ENCODE data around the gene C12orf57.

Gene C12orf57

DNA sequence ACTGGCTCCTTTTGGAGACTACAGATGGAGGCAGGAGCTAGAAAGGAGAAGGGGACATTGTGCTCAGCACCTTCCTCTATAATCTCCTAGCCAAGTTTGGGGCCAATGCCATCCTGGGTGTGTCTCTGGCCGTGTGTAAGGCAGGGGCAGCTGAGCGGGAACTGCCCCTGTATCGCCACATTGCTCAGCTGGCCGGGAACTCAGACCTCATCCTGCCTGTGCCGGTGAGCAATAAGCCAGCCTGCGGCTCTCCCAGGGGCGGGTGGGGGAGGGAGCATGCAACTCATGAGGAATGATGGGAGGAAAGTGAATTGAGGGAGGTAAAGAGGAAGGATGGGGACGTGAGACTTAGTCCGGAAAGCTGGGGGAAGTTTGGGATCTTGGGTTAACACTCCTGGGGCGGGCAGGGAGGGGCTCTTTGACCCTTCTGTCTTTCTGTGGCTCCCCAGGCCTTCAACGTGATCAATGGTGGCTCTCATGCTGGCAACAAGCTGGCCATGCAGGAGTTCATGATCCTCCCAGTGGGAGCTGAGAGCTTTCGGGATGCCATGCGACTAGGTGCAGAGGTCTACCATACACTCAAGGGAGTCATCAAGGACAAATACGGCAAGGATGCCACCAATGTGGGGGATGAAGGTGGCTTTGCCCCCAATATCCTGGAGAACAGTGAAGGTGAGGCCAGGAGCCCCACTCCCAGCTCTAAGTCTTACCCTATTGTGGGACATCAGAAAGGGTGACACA is 26.2 kb upstream of the C12orf57 start:
- Histone ChIP-seq H3K36me3 (ENCODE audit: control insufficient read depth in 4 of 4, insufficient read depth in 4 of 4, low read length in 3 of 4) (peaks cover 0 to 37% (median 10%) of the 10 kb centered on the region in 4 experiments), H3K27ac (ENCODE audit: insufficient read depth in 1 of 2, low read depth in 1 of 2, low read length in 2 of 2, poor library complexity in 1 of 2, severe bottlenecking in 2 of 2) (no peak overlapping the region), H3K4me1 (ENCODE audit: control extremely low read depth in 1 of 4, control insufficient read depth in 4 of 4, insufficient read depth in 4 of 4, low read length in 3 of 4) (peaks cover 0 to 27% (median 23%) of the 10 kb centered on the region in 4 experiments), H3K27me3 (replicated peaks in 2 of 5; ENCODE audit: control insufficient read depth in 4 of 5, insufficient read depth in 5 of 5, low read length in 4 of 5) (peaks cover 0 to 2% (median 0%) of the 10 kb centered on the region in 5 experiments), H3K9me3 (ENCODE audit: control extremely low read depth in 1 of 5, control insufficient read depth in 4 of 5, insufficient read depth in 2 of 5, low read depth in 1 of 5, low read length in 4 of 5) (no peaks in the 10 kb centered on the region), H3K4me3 (ENCODE audit: control insufficient read depth in 1 of 7, extremely low read depth in 1 of 7, insufficient read depth in 4 of 7, low read depth in 2 of 7, low read length in 6 of 7) (no peak overlapping the region)
- POLR2A ChIA-PET: no interaction called here
- CTCF ChIA-PET: interaction anchor here (0.6 to 1.7 kb wide), 9 partner anchors 8 to 1282 kb away, joined by 3 to 13 read pairs (median 4); partner anchors contain the start of gene SPSB2
- DNase-seq: no peak
- WGBS (ENCODE audit: insufficient coverage): 94% methylated on average over 9 of the region's 14 CpGs

DNA sequence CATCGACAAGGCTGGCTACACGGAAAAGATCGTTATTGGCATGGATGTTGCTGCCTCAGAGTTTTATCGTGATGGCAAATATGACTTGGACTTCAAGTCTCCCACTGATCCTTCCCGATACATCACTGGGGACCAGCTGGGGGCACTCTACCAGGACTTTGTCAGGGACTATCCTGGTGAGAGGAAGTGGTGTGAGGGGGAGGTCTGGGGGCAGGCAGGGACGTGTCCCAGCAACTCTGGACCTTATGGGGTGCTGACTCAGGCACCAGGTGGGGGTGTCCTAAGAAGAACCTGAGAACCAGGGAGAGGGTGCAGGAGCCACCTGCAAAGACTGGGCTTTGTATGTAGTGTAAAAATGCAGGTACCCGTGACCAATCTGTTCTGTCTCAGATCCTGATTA is 24.2 kb upstream of the C12orf57 start:
- Histone ChIP-seq H3K4me1 (ENCODE audit: control extremely low read depth in 1 of 4, control insufficient read depth in 4 of 4, insufficient read depth in 4 of 4, low read length in 3 of 4) (peaks cover 3 to 34% (median 23%) of the 10 kb centered on the region in 4 experiments), H3K27ac (ENCODE audit: insufficient read depth in 1 of 2, low read depth in 1 of 2, low read length in 2 of 2, poor library complexity in 1 of 2, severe bottlenecking in 2 of 2) (no peak overlapping the region), H3K4me3 (ENCODE audit: control insufficient read depth in 1 of 7, extremely low read depth in 1 of 7, insufficient read depth in 4 of 7, low read depth in 2 of 7, low read length in 6 of 7) (no peak overlapping the region), H3K9me3 (ENCODE audit: control extremely low read depth in 1 of 5, control insufficient read depth in 4 of 5, insufficient read depth in 2 of 5, low read depth in 1 of 5, low read length in 4 of 5) (no peaks in the 10 kb centered on the region), H3K36me3 (ENCODE audit: control insufficient read depth in 4 of 4, insufficient read depth in 4 of 4, low read length in 3 of 4) (peaks cover 0 to 39% (median 10%) of the 10 kb centered on the region in 4 experiments), H3K27me3 (replicated peaks in 2 of 5; ENCODE audit: control insufficient read depth in 4 of 5, insufficient read depth in 5 of 5, low read length in 4 of 5) (peaks cover 0 to 2% (median 0%) of the 10 kb centered on the region in 5 experiments)
- 100% methylated on average over 2 of the region's 7 CpGs for WGBS (ENCODE audit: insufficient coverage)
- ChIA-PET POLR2A (interaction anchor here (0.6 kb wide), 1 partner anchor 18 kb away, joined by 3 read pairs; no protein-coding TSS in a partner anchor), CTCF (interaction anchor here (1.2 to 9.1 kb wide), 5 partner anchors 9 to 189 kb away, joined by 3 to 124 read pairs (median 4); partner anchors contain the start of gene C1RL)
- DNase-seq: no peak

DNA sequence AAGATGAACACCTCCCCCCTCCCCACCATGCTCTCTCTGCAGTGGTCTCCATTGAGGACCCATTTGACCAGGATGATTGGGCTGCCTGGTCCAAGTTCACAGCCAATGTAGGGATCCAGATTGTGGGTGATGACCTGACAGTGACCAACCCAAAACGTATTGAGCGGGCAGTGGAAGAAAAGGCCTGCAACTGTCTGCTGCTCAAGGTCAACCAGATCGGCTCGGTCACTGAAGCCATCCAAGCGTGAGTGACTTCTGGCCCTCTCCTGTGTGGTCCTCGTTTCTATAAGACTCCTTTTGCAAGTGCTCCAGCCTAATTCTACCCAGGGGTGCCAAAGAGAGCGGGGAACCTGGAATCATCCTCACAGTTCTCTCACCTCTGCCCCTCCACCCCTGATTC is 22.3 kb upstream of the C12orf57 start:
- peaks cover 0 to 35% (median 10%) of the 10 kb centered on the region in 4 experiments for H3K36me3 ChIP-seq (ENCODE audit: control insufficient read depth in 4 of 4, insufficient read depth in 4 of 4, low read length in 3 of 4)
- CTCF ChIA-PET: interaction anchor here (0.7 to 9.1 kb wide), 7 partner anchors 9 to 49 kb away, joined by 3 to 124 read pairs (median 5); partner anchors contain the start of genes C12orf57, RNU7-1 and SPSB2

DNA sequence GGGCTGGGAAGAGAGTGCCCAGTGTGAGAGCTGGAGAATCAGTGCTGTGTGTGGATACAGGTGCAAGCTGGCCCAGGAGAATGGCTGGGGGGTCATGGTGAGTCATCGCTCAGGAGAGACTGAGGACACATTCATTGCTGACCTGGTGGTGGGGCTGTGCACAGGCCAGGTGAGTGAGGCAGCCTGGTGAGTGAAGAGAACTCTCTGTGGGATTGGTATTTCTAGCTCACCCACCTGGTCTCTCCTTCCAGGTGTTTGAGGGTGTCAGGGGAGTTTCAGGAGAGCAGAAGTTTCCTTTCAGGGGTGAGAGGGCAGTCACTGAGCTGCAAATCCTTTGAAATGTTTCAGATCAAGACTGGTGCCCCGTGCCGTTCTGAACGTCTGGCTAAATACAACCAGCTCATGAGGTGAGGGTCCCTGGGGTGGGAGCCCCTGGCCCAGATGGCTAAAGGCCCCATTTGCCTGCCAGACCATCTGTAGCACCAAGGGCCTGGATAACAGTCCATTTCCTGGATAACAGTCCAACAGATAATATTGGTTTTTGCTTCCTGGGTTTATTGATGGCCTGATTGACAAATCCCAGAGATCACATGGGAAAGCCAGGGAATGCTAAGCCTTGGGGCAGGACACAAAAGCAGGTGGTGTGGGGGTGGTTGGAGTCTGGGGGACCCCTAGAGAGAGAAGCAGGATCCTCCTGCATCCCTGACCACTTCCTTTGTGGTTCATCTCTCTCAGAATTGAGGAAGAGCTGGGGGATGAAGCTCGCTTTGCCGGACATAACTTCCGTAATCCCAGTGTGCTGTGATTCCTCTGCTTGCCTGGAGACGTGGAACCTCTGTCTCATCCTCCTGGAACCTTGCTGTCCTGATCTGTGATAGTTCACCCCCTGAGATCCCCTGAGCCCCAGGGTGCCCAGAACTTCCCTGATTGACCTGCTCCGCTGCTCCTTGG is 21.6 kb upstream of the C12orf57 start:
- H3K4me1 ChIP-seq (ENCODE audit: control extremely low read depth in 1 of 4, control insufficient read depth in 4 of 4, insufficient read depth in 4 of 4, low read length in 3 of 4): peaks cover 5 to 52% (median 38%) of the 10 kb centered on the region in 4 experiments
- ChIA-PET CTCF (interaction anchor here (0.7 to 9.1 kb wide), 9 partner anchors 9 to 50 kb away, joined by 3 to 124 read pairs (median 4); partner anchors contain the start of genes C12orf57, RNU7-1 and SPSB2), POLR2A (no interaction called here)
- DNase-seq: no peak
- H3K9me3 ChIP-seq (ENCODE audit: control extremely low read depth in 1 of 5, control insufficient read depth in 4 of 5, insufficient read depth in 2 of 5, low read depth in 1 of 5, low read length in 4 of 5): no peaks in the 10 kb centered on the region
- peak overlapping the region in 1 of 2 experiments; percentile 3 for H3K27ac ChIP-seq (ENCODE audit: insufficient read depth in 1 of 2, low read depth in 1 of 2, low read length in 2 of 2, poor library complexity in 1 of 2, severe bottlenecking in 2 of 2)
- H3K27me3 ChIP-seq (replicated peaks in 2 of 5; ENCODE audit: control insufficient read depth in 4 of 5, insufficient read depth in 5 of 5, low read length in 4 of 5): no peaks in the 10 kb centered on the region
- peaks cover 0 to 28% (median 7%) of the 10 kb centered on the region in 4 experiments for H3K36me3 ChIP-seq (ENCODE audit: control insufficient read depth in 4 of 4, insufficient read depth in 4 of 4, low read length in 3 of 4)
- H3K4me3 ChIP-seq (ENCODE audit: control insufficient read depth in 1 of 7, extremely low read depth in 1 of 7, insufficient read depth in 4 of 7, low read depth in 2 of 7, low read length in 6 of 7): no peak overlapping the region
- WGBS (ENCODE audit: insufficient coverage): 69% methylated on average over 9 of the region's 9 CpGs

More for the DNA sequence above, 22.3 kb upstream of the C12orf57 start:
- POLR2A ChIA-PET: no interaction called here
- peaks cover 5 to 44% (median 31%) of the 10 kb centered on the region in 4 experiments for H3K4me1 ChIP-seq (ENCODE audit: control extremely low read depth in 1 of 4, control insufficient read depth in 4 of 4, insufficient read depth in 4 of 4, low read length in 3 of 4)
- no peak for DNase-seq
- H3K27me3 ChIP-seq (replicated peaks in 2 of 5; ENCODE audit: control insufficient read depth in 4 of 5, insufficient read depth in 5 of 5, low read length in 4 of 5): no peaks in the 10 kb centered on the region
- H3K9me3 ChIP-seq (ENCODE audit: control extremely low read depth in 1 of 5, control insufficient read depth in 4 of 5, insufficient read depth in 2 of 5, low read depth in 1 of 5, low read length in 4 of 5): no peaks in the 10 kb centered on the region
- no peak overlapping the region for H3K4me3 ChIP-seq (ENCODE audit: control insufficient read depth in 1 of 7, extremely low read depth in 1 of 7, insufficient read depth in 4 of 7, low read depth in 2 of 7, low read length in 6 of 7)
- no peak overlapping the region for H3K27ac ChIP-seq (ENCODE audit: insufficient read depth in 1 of 2, low read depth in 1 of 2, low read length in 2 of 2, poor library complexity in 1 of 2, severe bottlenecking in 2 of 2)
- 99% methylated on average over 7 of the region's 7 CpGs for WGBS (ENCODE audit: insufficient coverage)

DNA sequence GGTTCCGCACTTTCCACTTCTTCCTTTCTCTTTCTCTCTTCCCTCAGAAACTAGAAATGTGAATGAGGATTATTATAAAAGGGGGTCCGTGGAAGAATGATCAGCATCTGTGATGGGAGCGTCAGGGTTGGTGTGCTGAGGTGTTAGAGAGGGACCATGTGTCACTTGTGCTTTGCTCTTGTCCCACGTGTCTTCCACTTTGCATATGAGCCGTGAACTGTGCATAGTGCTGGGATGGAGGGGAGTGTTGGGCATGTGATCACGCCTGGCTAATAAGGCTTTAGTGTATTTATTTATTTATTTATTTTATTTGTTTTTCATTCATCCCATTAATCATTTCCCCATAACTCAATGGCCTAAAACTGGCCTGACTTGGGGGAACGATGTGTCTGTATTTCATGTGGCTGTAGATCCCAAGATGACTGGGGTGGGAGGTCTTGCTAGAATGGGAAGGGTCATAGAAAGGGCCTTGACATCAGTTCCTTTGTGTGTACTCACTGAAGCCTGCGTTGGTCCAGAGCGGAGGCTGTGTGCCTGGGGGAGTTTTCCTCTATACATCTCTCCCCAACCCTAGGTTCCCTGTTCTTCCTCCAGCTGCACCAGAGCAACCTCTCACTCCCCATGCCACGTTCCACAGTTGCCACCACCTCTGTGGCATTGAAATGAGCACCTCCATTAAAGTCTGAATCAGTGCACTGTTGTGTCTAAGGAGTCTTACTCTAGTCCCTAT is 20.7 kb upstream of the C12orf57 start:
- 80% methylated on average over 5 of the region's 10 CpGs for WGBS (ENCODE audit: insufficient coverage)
- no peak overlapping the region for H3K4me3 ChIP-seq (ENCODE audit: control insufficient read depth in 1 of 7, extremely low read depth in 1 of 7, insufficient read depth in 4 of 7, low read depth in 2 of 7, low read length in 6 of 7)
- ChIA-PET POLR2A (no interaction called here), CTCF (interaction anchor here (0.7 to 9.1 kb wide), 21 partner anchors 8 to 222 kb away, joined by 3 to 124 read pairs (median 9); partner anchors contain the start of genes C12orf57, C1RL, ENO2 and LRRC23)
- H3K27ac ChIP-seq (ENCODE audit: insufficient read depth in 1 of 2, low read depth in 1 of 2, low read length in 2 of 2, poor library complexity in 1 of 2, severe bottlenecking in 2 of 2): no peak overlapping the region
- H3K27me3 ChIP-seq (replicated peaks in 2 of 5; ENCODE audit: control insufficient read depth in 4 of 5, insufficient read depth in 5 of 5, low read length in 4 of 5): no peaks in the 10 kb centered on the region
- H3K9me3 ChIP-seq (ENCODE audit: control extremely low read depth in 1 of 5, control insufficient read depth in 4 of 5, insufficient read depth in 2 of 5, low read depth in 1 of 5, low read length in 4 of 5): no peaks in the 10 kb centered on the region
- no peak for DNase-seq
- H3K4me1 ChIP-seq (ENCODE audit: control extremely low read depth in 1 of 4, control insufficient read depth in 4 of 4, insufficient read depth in 4 of 4, low read length in 3 of 4): peaks cover 5 to 53% (median 40%) of the 10 kb centered on the region in 4 experiments
- peaks cover 0 to 24% (median 6%) of the 10 kb centered on the region in 4 experiments for H3K36me3 ChIP-seq (ENCODE audit: control insufficient read depth in 4 of 4, insufficient read depth in 4 of 4, low read length in 3 of 4)

DNA sequence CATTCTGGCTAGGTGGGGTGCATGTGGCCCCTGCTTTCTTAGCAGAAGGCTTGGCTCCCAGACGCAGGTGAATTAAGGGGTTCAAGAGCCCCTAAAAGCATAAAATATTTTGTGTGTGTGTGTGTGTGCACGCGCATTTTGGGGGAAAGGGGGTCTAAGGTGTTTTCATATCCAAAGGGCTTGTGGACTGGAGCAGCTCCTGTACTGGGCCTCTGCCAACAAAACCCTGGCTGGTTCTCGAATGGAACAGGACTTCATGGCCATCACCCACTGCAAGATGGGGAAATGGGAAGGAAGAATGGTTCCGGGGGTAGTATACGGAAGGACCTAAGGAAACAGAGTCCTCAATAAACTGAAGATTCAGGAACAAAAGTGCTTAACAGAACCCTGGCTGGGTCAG is 20.0 kb upstream of the C12orf57 start:
- DNase-seq: no peak
- CTCF ChIA-PET: interaction anchor here (0.7 to 9.1 kb wide), 23 partner anchors 8 to 221 kb away, joined by 3 to 124 read pairs (median 8); partner anchors contain the start of genes C12orf57, C1RL, ENO2 and LRRC23
- peaks cover 5 to 57% (median 44%) of the 10 kb centered on the region in 4 experiments for H3K4me1 ChIP-seq (ENCODE audit: control extremely low read depth in 1 of 4, control insufficient read depth in 4 of 4, insufficient read depth in 4 of 4, low read length in 3 of 4)
- WGBS (ENCODE audit: insufficient coverage): 65% methylated on average over 4 of the region's 6 CpGs
- no peaks in the 10 kb centered on the region for H3K9me3 ChIP-seq (ENCODE audit: control extremely low read depth in 1 of 5, control insufficient read depth in 4 of 5, insufficient read depth in 2 of 5, low read depth in 1 of 5, low read length in 4 of 5)
- no peaks in the 10 kb centered on the region for H3K27me3 ChIP-seq (replicated peaks in 2 of 5; ENCODE audit: control insufficient read depth in 4 of 5, insufficient read depth in 5 of 5, low read length in 4 of 5)
- H3K4me3 ChIP-seq (ENCODE audit: control insufficient read depth in 1 of 7, extremely low read depth in 1 of 7, insufficient read depth in 4 of 7, low read depth in 2 of 7, low read length in 6 of 7): no peak overlapping the region
- H3K36me3 ChIP-seq (ENCODE audit: control insufficient read depth in 4 of 4, insufficient read depth in 4 of 4, low read length in 3 of 4): peaks cover 0 to 24% (median 6%) of the 10 kb centered on the region in 4 experiments
- no peak overlapping the region for H3K27ac ChIP-seq (ENCODE audit: insufficient read depth in 1 of 2, low read depth in 1 of 2, low read length in 2 of 2, poor library complexity in 1 of 2, severe bottlenecking in 2 of 2)
- POLR2A ChIA-PET: no interaction called here

Measured in common myeloid progenitor, CD34-positive (primary cell).